Tibial nerve (tissue), 4 donors: ENCODE results near the gene SLX4IP. TPM values are rescaled to one million over a fixed set of nuclear protein-coding genes. Genes with fewer than 3 reads are reported as not detected.

Experiments used
- DNase-seq, 2 donors: peaks; one replicate each; pipeline ENCODE4 v3.0.0-alpha.2; 2019; ENCODE audit warnings: low spot score in 2 of 2
- H3K27ac ChIP-seq, 4 donors: fragments of 200-600 bp; sonication (generic) in 3 of 4; one replicate each; pipeline ENCODE4 v1.5.1; 2017 to 2019; ENCODE audit warnings: mild to moderate bottlenecking in 1 of 4
- H3K27me3 ChIP-seq, 2 donors: fragments of 200-600 bp; sonication (generic) in 1 of 2; one replicate each; pipeline versions ENCODE4 v1.5.1 to v1.6.0; 2017 to 2019
- H3K36me3 ChIP-seq, 3 donors: fragments of 200-600 bp; sonication (generic); one replicate each; pipeline ENCODE4 v1.5.1; 2018 to 2019
- H3K4me1 ChIP-seq, 4 donors: fragments of 200-600 bp; sonication (generic) in 3 of 4; one replicate each; pipeline ENCODE4 v1.5.1; 2017 to 2019
- H3K4me3 ChIP-seq, 4 donors: fragments of 200-600 bp; sonication (generic) in 3 of 4; one replicate each; pipeline ENCODE4 v1.5.1; 2017 to 2019; ENCODE audit warnings: mild to moderate bottlenecking in 1 of 4, moderate library complexity in 1 of 4
- H3K9me3 ChIP-seq, 4 donors: fragments of 200-600 bp; sonication (generic) in 3 of 4; one replicate each; pipeline ENCODE4 v1.5.1; 2017 to 2019
- EP300 ChIP-seq, 2 donors: sonication (generic); formaldehyde crosslinking; IDR thresholded peaks; one replicate each; pipeline ENCODE4 v1.6.1; 2017; ENCODE audit warnings: antibody characterized with exemption in 2 of 2, mild to moderate bottlenecking in 1 of 2
- POLR2A ChIP-seq, 2 donors: fragments of 450-650 bp; IDR thresholded peaks; one replicate each; pipeline ENCODE4 v1.6.1; 2017; ENCODE audit warnings: antibody characterized with exemption in 2 of 2, mild to moderate bottlenecking in 2 of 2, moderate library complexity in 2 of 2
- WGBS, 2 donors: methylation state at CpG; one replicate each; pipeline ENCODE4 v1.1.5; 2018; 5-methylcytosine and 5-hydroxymethylcytosine counted together
- total RNA-seq, 4 donors: library from RNA; depleted of rRNA; stranded (reverse); fragments of >200 nt; gene quantifications; one replicate each; pipeline ENCODE4 v1.1.0, GENCODE V29; 2016
- TF ChIP-seq, protein P1 (sequence below), 5 experiments: fragments of 200-600 bp in 3 of 5; fragments of 450-650 bp in 2 of 5; sonication (generic) in 3 of 5; IDR thresholded peaks; one replicate each; pipeline ENCODE4 v1.5.1; 2016 to 2019; ENCODE audit warnings: antibody characterized with exemption in 5 of 5, mild to moderate bottlenecking in 3 of 5, moderate library complexity in 2 of 5

Gene SLX4IP
- total RNA-seq, 4 donors from 2014 or later = 3.3 to 5.7 (median 3.5) TPM

- H3K27ac ChIP-seq = no peak overlapping the region
- H3K9me3 ChIP-seq = peaks cover 0 to 7% (median 0%) of the 10 kb centered on the region in 4 donors
- H3K4me1 ChIP-seq = peaks cover 0 to 60% (median 8%) of the 10 kb centered on the region in 4 donors
- H3K27me3 ChIP-seq = no peaks in the 10 kb centered on the region
- no peak overlapping the region for H3K4me3 ChIP-seq
- no peak for DNase-seq
- no peaks in the 10 kb centered on the region for H3K36me3 ChIP-seq
- TF ChIP-seq EP300 (IDR thresholded peaks at IDR 0.05) = no peak
- TF ChIP-seq POLR2A (IDR thresholded peaks at IDR 0.05) = no peak
- TF ChIP-seq, protein P1, sequence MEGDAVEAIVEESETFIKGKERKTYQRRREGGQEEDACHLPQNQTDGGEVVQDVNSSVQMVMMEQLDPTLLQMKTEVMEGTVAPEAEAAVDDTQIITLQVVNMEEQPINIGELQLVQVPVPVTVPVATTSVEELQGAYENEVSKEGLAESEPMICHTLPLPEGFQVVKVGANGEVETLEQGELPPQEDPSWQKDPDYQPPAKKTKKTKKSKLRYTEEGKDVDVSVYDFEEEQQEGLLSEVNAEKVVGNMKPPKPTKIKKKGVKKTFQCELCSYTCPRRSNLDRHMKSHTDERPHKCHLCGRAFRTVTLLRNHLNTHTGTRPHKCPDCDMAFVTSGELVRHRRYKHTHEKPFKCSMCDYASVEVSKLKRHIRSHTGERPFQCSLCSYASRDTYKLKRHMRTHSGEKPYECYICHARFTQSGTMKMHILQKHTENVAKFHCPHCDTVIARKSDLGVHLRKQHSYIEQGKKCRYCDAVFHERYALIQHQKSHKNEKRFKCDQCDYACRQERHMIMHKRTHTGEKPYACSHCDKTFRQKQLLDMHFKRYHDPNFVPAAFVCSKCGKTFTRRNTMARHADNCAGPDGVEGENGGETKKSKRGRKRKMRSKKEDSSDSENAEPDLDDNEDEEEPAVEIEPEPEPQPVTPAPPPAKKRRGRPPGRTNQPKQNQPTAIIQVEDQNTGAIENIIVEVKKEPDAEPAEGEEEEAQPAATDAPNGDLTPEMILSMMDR (IDR thresholded peaks at IDR 0.05) = no peak
- 86 to 91% methylated on average over 6 of the region's 6 CpGs for WGBS, 2 donors
Measured at GRCh38 chr20:10470276-10470675, 35.2 kb downstream of the SLX4IP start.

DNA sequence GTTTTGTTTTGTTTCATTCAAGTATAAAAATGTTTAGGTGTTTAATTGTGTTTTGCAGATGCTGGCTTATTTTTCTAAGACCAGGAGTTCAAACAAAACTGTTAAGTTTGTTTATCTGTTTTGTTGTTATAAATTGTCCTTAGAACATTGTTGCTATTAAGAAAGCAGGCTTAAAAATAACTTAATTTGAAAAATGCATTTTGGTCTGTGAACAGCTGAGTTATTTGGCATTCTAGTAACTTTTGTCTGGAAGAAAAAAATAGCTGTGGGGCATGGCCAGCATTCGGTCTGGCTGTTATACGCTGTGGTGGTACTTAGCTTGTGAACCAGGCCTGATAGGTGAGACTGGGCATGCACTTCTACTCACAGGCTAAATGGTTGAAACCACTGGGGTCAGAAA, 37.8 kb downstream of the SLX4IP start:
- Histone ChIP-seq H3K27ac (peak overlapping the region in 2 of 4 donors; percentile 21 to 46), H3K4me1 (peaks cover 0 to 41% (median 3%) of the 10 kb centered on the region in 4 donors), H3K27me3 (no peaks in the 10 kb centered on the region), H3K4me3 (no peak overlapping the region), H3K36me3 (no peaks in the 10 kb centered on the region), H3K9me3 (peaks cover 0 to 7% (median 0%) of the 10 kb centered on the region in 4 donors)
- TF ChIP-seq, protein P1 (IDR thresholded peaks at IDR 0.05) = no peak
- TF ChIP-seq POLR2A (IDR thresholded peaks at IDR 0.05) = no peak
- no peak for TF ChIP-seq EP300 (IDR thresholded peaks at IDR 0.05)
- no peak for DNase-seq
- WGBS, 2 donors = 39 to 76% methylated on average over 2 of the region's 2 CpGs

DNA sequence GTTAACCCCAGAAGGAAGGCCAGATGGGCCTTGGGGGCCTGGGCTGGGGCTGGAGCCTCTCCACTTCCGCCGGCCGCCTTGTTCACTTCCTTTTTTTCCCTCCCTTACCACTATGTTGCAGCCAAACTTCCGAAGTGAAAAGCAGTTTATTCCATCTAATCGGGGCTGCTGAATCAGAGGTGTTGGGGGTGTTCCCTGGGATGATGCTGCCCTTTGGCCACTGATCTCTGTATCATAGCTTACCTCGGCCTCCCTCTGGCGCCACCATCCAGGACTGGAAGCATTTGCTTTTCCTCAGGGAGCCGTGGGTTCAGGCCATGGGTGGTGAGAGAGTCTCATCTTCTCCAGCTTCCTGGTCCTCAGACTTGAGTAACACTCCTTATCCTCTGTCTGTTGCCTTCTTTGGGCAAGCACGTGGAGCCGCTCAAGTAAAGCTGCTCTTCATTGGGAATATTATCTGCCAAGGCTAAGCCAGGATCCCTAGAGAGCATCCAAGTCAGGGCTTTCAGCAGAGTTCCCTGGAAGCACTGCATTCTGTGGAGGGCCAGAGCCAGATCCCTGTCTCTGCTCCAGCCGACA, 39.6 kb downstream of the SLX4IP start:
- H3K27ac ChIP-seq = peak overlapping the region in 3 of 4 donors; percentile 0 to 62 (median 51)
- H3K27me3 ChIP-seq = no peaks in the 10 kb centered on the region
- 61 to 63% methylated on average over 11 of the region's 11 CpGs for WGBS, 2 donors
- no peaks in the 10 kb centered on the region for H3K36me3 ChIP-seq
- peaks cover 0 to 7% (median 0%) of the 10 kb centered on the region in 4 donors for H3K9me3 ChIP-seq
- no peak overlapping the region for H3K4me3 ChIP-seq
- peak; percentile 21 to 29 for DNase-seq
- H3K4me1 ChIP-seq = peaks cover 0 to 23% (median 3%) of the 10 kb centered on the region in 4 donors
- TF ChIP-seq EP300 (IDR thresholded peaks at IDR 0.05) = peak in 1 of 2 donors; percentile 37
- TF ChIP-seq, protein P1 (IDR thresholded peaks at IDR 0.05) = no peak

- Histone ChIP-seq H3K27me3 (no peaks in the 10 kb centered on the region), H3K4me1 (peaks cover 0 to 17% (median 3%) of the 10 kb centered on the region in 4 donors), H3K9me3 (peaks cover 0 to 7% (median 0%) of the 10 kb centered on the region in 4 donors), H3K4me3 (no peak overlapping the region), H3K27ac (peak overlapping the region in 2 of 4 donors; percentile 51 to 62), H3K36me3 (no peaks in the 10 kb centered on the region)
- no peak for DNase-seq
- WGBS, 2 donors = 83 to 92% methylated on average over 2 of the region's 2 CpGs
- TF ChIP-seq POLR2A (IDR thresholded peaks at IDR 0.05) = no peak
- TF ChIP-seq, protein P1 (IDR thresholded peaks at IDR 0.05) = no peak
- TF ChIP-seq EP300 (IDR thresholded peaks at IDR 0.05) = no peak
Measured at GRCh38 chr20:10475225-10475624, 40.1 kb downstream of the SLX4IP start.

- H3K4me1 ChIP-seq = peaks cover 0 to 14% (median 3%) of the 10 kb centered on the region in 4 donors
- H3K27ac ChIP-seq = no peak overlapping the region
- H3K36me3 ChIP-seq = no peaks in the 10 kb centered on the region
- no peak overlapping the region for H3K4me3 ChIP-seq
- DNase-seq = no peak
- TF ChIP-seq, protein P1 (IDR thresholded peaks at IDR 0.05) = no peak
- TF ChIP-seq EP300 (IDR thresholded peaks at IDR 0.05) = peak in 1 of 2 donors; percentile 57
- H3K27me3 ChIP-seq = no peaks in the 10 kb centered on the region
- peaks cover 0 to 5% (median 0%) of the 10 kb centered on the region in 4 donors for H3K9me3 ChIP-seq
- WGBS, 2 donors = 66 to 87% methylated on average over 3 of the region's 3 CpGs
Measured at GRCh38 chr20:10476319-10476724, 41.2 kb downstream of the SLX4IP start.
